PC-3 (cell line): ENCODE results near the gene ALG14. TPM values are rescaled to one million over a fixed set of nuclear protein-coding genes. Genes with fewer than 3 reads are reported as not detected.

Experiments
- ATAC-seq: fragments of 200-7000 bp; cut with Tn5 transposase; 2 replicates; pipeline ENCODE4 v1.9.1; 2020; ENCODE audit warnings: mild to moderate bottlenecking, moderate library complexity
- BruUV-seq: library from RNA; stranded (reverse); fragments of 400-500 nt; replicated peaks from 2 replicates; lab custom pipeline; 2021; lab: Mats Ljungman, UMichigan
- CTCF ChIA-PET: fragments of 300-600 bp; sonication (Branson Sonifier 250); formaldehyde crosslinking; loops from one replicate; lab custom pipeline; 2022; ENCODE audit warnings: antibody characterized with exemption; lab: Charles Lee
- POLR2A ChIA-PET: fragments of 300-600 bp; sonication (Branson Sonifier 250); formaldehyde crosslinking; loops from one replicate; lab custom pipeline; 2022; ENCODE audit warnings: antibody characterized with exemption; ENCODE audit not compliant: unreplicated experiment; lab: Charles Lee
- DNase-seq: peaks from one replicate; pipeline ENCODE4 v3.0.0-alpha.2; 2015
- H2AFZ ChIP-seq: fragments of 300-600 bp; sonication (generic); 2 replicates; pipeline ENCODE4 v1.6.0; 2016; ENCODE audit warnings: antibody characterized with exemption, low read length
- H3F3A ChIP-seq: fragments of 300-600 bp; sonication (generic); one replicate; pipeline ENCODE4 v1.6.0; 2017; ENCODE audit warnings: antibody characterized with exemption, low read length, control low read depth, mild to moderate bottlenecking; ENCODE audit not compliant: unreplicated experiment
- H3K27ac ChIP-seq: fragments of 300-600 bp; sonication (generic); 2 replicates; pipeline ENCODE4 v1.5.1; 2016; ENCODE audit warnings: mild to moderate bottlenecking, low read length
- H3K27me3 ChIP-seq: fragments of 300-600 bp; sonication (generic); 2 replicates; pipeline ENCODE4 v1.6.1; 2016; ENCODE audit warnings: low read length, mixed read lengths
- H3K36me3 ChIP-seq: fragments of 300-600 bp; sonication (generic); 2 replicates; pipeline ENCODE4 v1.6.1; 2016; ENCODE audit warnings: low read depth, mixed run types, low read length, mixed read lengths
- H3K4me1 ChIP-seq: fragments of 300-600 bp; sonication (generic); 2 replicates; pipeline ENCODE4 v1.5.1; 2016; ENCODE audit warnings: low read length; ENCODE audit not compliant: insufficient read depth
- H3K4me2 ChIP-seq: fragments of 300-600 bp; sonication (generic); 2 replicates; pipeline ENCODE4 v1.6.0; 2016; ENCODE audit warnings: low read length
- H3K4me3 ChIP-seq: fragments of 300-600 bp; sonication (generic); 2 replicates; pipeline ENCODE4 v1.5.1; 2016; ENCODE audit warnings: mild to moderate bottlenecking, low read length, mixed read lengths
- H3K79me2 ChIP-seq: fragments of 300-600 bp; sonication (generic); 2 replicates; pipeline ENCODE4 v1.6.1; 2017; ENCODE audit warnings: low read length, mixed read lengths
- H3K9ac ChIP-seq: fragments of 300-600 bp; sonication (generic); 2 replicates; pipeline ENCODE4 v1.6.0; 2016; ENCODE audit warnings: mild to moderate bottlenecking, low read length
- H3K9me2 ChIP-seq: fragments of 300-600 bp; sonication (generic); replicated peaks from 2 replicates; pipeline ENCODE4 v1.6.1; 2016; ENCODE audit warnings: mixed run types, low read length, mixed read lengths
- H3K9me3 ChIP-seq: fragments of 300-600 bp; sonication (generic); 2 replicates; pipeline ENCODE4 v1.6.1; 2016; ENCODE audit warnings: low read length, mixed read lengths
- H4K20me1 ChIP-seq: fragments of 300-600 bp; sonication (generic); 2 replicates; pipeline ENCODE4 v1.6.1; 2016; ENCODE audit warnings: low read length, mixed read lengths
- EZH2 ChIP-seq: fragments of 300-600 bp; sonication (generic); IDR thresholded peaks from one replicate; pipeline ENCODE4 v1.6.1; 2017; ENCODE audit warnings: antibody characterized with exemption, mild to moderate bottlenecking, low read length; ENCODE audit not compliant: unreplicated experiment
- EZH2phosphoT487 ChIP-seq: fragments of 300-600 bp; sonication (generic); IDR thresholded peaks from 2 replicates; pipeline ENCODE4 v1.6.1; 2018; ENCODE audit warnings: mild to moderate bottlenecking, antibody characterized with exemption, low read length, borderline replicate concordance
- intact Hi-C: fragments of 100-400 bp; cut with micrococcal nuclease; formaldehyde crosslinking; loops from 2 replicates; pipeline ENCODE4 v1.9.0; 2023
- total RNA-seq: library from RNA; depleted of rRNA; stranded (reverse); fragments of >200 nt; gene quantifications from 2 replicates; pipeline ENCODE4 v1.2.3, GENCODE V29; 2014
- TF ChIP-seq, protein P1 (sequence below): fragments of 300-600 bp; sonication (generic); conservative IDR thresholded peaks from 2 replicates; pipeline ENCODE4 v1.5.1; 2017; ENCODE audit warnings: antibody characterized with exemption, low read depth, mild to moderate bottlenecking, low read length

The ALG14 gene
- total RNA-seq, 1 experiment from 2014 or later = 3.4 TPM

- intact Hi-C loops = no loop called here
- ChIA-PET POLR2A (no interaction called here), CTCF (no interaction called here)
- no peaks in the 10 kb centered on the region for H3K36me3 ChIP-seq
- H2AFZ ChIP-seq = no peak overlapping the region
- no TSS peak for BruUV-seq
- TF ChIP-seq, protein P1, sequence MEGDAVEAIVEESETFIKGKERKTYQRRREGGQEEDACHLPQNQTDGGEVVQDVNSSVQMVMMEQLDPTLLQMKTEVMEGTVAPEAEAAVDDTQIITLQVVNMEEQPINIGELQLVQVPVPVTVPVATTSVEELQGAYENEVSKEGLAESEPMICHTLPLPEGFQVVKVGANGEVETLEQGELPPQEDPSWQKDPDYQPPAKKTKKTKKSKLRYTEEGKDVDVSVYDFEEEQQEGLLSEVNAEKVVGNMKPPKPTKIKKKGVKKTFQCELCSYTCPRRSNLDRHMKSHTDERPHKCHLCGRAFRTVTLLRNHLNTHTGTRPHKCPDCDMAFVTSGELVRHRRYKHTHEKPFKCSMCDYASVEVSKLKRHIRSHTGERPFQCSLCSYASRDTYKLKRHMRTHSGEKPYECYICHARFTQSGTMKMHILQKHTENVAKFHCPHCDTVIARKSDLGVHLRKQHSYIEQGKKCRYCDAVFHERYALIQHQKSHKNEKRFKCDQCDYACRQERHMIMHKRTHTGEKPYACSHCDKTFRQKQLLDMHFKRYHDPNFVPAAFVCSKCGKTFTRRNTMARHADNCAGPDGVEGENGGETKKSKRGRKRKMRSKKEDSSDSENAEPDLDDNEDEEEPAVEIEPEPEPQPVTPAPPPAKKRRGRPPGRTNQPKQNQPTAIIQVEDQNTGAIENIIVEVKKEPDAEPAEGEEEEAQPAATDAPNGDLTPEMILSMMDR = no peak
- TF ChIP-seq EZH2phosphoT487 (no peak), EZH2 (no peak)
- H4K20me1 ChIP-seq = no peaks in the 10 kb centered on the region
- no peak overlapping the region for H3K4me3 ChIP-seq
- no peak overlapping the region for H3K27ac ChIP-seq
- ATAC-seq (no peak), DNase-seq (no peak)
- H3F3A ChIP-seq = no peaks in the 10 kb centered on the region
- H3K4me1 ChIP-seq = peaks cover 8% of the 10 kb centered on the region
- H3K4me2 ChIP-seq = no peak overlapping the region
- H3K9ac ChIP-seq = no peak overlapping the region
- no peaks in the 10 kb centered on the region for H3K9me3 ChIP-seq
- H3K27me3 ChIP-seq = no peaks in the 10 kb centered on the region
- H3K79me2 ChIP-seq = no peaks in the 10 kb centered on the region
- H3K9me2 ChIP-seq = no peaks in the 10 kb centered on the region
These were observed 84.4 kb downstream of the ALG14 start for GRCh38 chr1:94988356-94988755.

DNA sequence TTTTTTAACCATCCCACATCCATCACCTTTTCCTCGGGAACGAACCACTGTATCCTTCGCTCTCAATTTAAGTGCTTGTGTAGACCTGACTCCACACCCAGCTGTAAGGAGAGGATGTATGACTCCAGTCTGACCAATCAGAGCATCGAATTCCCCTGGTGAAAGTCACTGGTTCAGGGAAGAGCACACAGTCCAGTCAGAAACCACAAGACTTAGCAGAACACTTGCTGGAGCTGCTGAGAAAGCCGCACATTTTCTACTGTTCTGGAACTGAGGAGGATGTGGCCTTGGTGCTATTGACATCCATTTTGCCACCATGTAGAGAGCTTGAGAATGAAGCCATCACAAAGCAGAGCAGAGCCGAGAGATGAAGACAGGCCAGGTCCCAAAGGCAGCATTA is 86.0 kb downstream of the ALG14 start:
- Histone ChIP-seq H3F3A (no peaks in the 10 kb centered on the region), H3K9me3 (no peaks in the 10 kb centered on the region), H4K20me1 (no peaks in the 10 kb centered on the region), H2AFZ (no peak overlapping the region), H3K4me1 (peaks cover 20% of the 10 kb centered on the region), H3K27ac (no peak overlapping the region), H3K4me2 (no peak overlapping the region), H3K9ac (no peak overlapping the region), H3K9me2 (no peaks in the 10 kb centered on the region), H3K79me2 (no peaks in the 10 kb centered on the region), H3K36me3 (no peaks in the 10 kb centered on the region), H3K4me3 (no peak overlapping the region), H3K27me3 (no peaks in the 10 kb centered on the region)
- no TSS peak for BruUV-seq
- CTCF ChIA-PET = no interaction called here
- intact Hi-C loops = no loop called here
- TF ChIP-seq EZH2 = no peak
- TF ChIP-seq, protein P1 = no peak
- TF ChIP-seq EZH2phosphoT487 = no peak
- peak; percentile 35 for DNase-seq
- POLR2A ChIA-PET = no interaction called here
- ATAC-seq = no peak

GRCh38 chr1:94983171-94983739 is 89.5 kb downstream of the ALG14 start:
- H2AFZ ChIP-seq = peak overlapping the region; percentile 7; the same call in 1 of the 2 replicates

More at GRCh38 chr1:94983171-94983739, 89.5 kb downstream of the ALG14 start:
- H3K4me2 ChIP-seq = peak overlapping the region; percentile 36
- no peaks in the 10 kb centered on the region for H3K27me3 ChIP-seq
- POLR2A ChIA-PET = interaction anchor here (0.6 to 0.7 kb wide), 2 partner anchors 10 to 84 kb away, joined by 6 to 13 read pairs; no protein-coding TSS in a partner anchor
- H3K27ac ChIP-seq = peak overlapping the region; percentile 8; the same call in 1 of the 2 replicates
- intact Hi-C loops = loop anchor here (5.0 kb wide), 2 partner anchors 46 to 59 kb away; no protein-coding TSS in a partner anchor
- no TSS peak for BruUV-seq
- TF ChIP-seq, protein P1 = no peak
- no peak for TF ChIP-seq EZH2
- TF ChIP-seq EZH2phosphoT487 = no peak
- CTCF ChIA-PET = interaction anchor here (0.6 kb wide), 1 partner anchor 129 kb away, joined by 5 read pairs; no protein-coding TSS in a partner anchor
- H3K9me3 ChIP-seq = no peaks in the 10 kb centered on the region
- H3K79me2 ChIP-seq = no peaks in the 10 kb centered on the region
- peaks cover 19% of the 10 kb centered on the region for H3K4me1 ChIP-seq
- H3F3A ChIP-seq = no peaks in the 10 kb centered on the region
- no peaks in the 10 kb centered on the region for H4K20me1 ChIP-seq
- H3K9me2 ChIP-seq = no peaks in the 10 kb centered on the region
- H3K9ac ChIP-seq = no peak overlapping the region
- peak; percentile 86 for DNase-seq
- no peak overlapping the region for H3K4me3 ChIP-seq
- peak; percentile 99 for ATAC-seq
- no peaks in the 10 kb centered on the region for H3K36me3 ChIP-seq
